T47D (cell line): ENCODE results near the gene C16orf86.
"Not testable (repeated sequence)": the region's sequence is repeated elsewhere in the genome, so short reads cannot be mapped to it uniquely, and the experiment has no call there.

Experiments used
- DNase-seq, 2 experiments: peaks; one replicate each; pipeline versions ENCODE4 v3.0.0 to v3.0.0-alpha.2; 2011 to 2012; ENCODE audit warnings: low read depth in 1 of 2, low spot score in 1 of 2
- JUND ChIP-seq: IDR thresholded peaks from 2 replicates; pipeline ENCODE4 v1.6.1; 2012; ENCODE audit warnings: low read depth
- in situ Hi-C: cut with HindIII; loops from 2 replicates; pipeline ENCODE4 v1.10.0; 2016; ENCODE audit warnings: low sequenced_read_pairs, low pct_unique_long_range_greater_than_20kb

Gene C16orf86

DNA sequence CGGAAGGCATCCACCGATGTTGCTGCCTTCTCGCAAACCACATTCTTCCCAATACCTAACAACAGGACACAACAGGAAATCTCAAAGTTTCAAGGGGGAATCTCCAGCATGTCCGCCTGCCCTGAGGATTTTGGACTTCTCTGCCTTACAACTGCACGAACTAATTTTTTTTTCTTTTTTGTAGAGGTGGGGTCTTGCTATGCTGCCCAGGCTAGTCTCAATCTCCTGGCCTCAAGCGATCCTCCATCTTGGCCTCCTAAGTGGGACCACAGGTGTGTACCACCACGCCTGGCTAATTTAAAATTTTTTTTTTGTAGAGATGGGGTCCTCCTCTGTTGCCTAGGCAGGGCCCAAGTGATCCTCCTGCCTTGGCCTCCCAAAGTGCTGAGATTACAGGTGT is 9.4 kb downstream of the C16orf86 start:
- DNase-seq: no peak
- in situ Hi-C loops: no loop called here
- TF ChIP-seq JUND: no peak

DNA sequence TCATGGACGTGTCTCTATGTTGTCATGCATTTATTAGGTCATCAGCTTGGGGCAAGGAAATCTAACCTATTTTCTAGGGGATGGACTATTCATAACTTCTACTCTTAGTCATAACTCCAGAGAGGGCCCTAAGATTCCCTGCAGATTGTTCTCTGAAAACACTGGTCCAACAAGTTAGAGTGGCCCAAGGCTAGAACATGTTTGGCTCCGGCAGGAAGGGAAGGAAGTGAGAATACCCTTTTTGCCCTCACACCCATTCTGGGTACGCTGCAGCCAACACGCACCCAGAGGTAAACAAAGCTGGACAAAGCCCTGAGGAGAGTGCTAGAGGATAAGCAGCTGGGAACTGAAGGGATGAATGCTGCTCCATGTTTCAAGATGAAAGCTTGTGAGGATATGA is 9.9 kb downstream of the C16orf86 start:
- peak; percentile 70 to 91 for DNase-seq
- no peak; the same call in 1 of the 2 replicates for TF ChIP-seq JUND
- in situ Hi-C loops: no loop called here

DNA sequence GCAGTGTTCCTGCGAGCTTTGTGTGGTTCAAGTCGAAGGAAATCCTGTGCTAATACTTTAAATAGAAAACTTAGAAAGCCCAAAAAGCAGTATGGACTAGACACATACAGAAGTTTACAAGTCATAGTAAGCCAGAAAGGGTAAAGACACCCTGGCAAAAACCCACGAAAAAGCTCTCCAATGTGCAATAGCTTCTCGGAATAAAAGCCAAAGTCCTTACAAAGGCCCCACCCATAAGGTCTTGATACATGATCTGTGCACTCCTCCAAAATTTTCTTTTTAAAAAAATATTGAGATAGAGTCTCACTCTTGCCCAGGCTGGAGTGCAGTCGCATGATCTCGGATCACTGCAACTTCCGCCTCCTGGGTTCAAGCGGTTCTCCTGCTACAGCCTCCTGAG is 10.3 kb downstream of the C16orf86 start:
- no peak for TF ChIP-seq JUND
- no peak for DNase-seq
- in situ Hi-C loops: no loop called here

DNA sequence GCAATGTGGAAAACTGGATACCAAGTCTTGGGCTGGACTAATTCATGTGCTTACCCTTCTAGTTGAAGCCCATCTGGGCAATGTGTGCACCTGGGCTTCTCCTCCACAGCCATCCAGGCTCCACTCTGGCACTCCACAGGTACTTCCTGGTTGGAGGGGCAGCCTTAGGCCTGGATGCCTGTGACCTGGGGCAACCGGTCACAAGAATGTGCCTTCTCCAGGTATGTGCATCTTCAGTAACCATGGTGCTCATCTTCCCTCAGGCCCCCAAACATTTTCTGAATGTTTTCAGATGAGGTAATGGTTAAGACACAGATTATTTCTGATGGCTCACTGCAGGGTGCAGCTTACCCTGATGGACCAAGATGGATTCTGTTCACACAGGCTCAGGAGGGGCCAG is 11.1 kb downstream of the C16orf86 start:
- DNase-seq: peak in 1 of 2 experiments; percentile 81
- in situ Hi-C loops: no loop called here
- no peak for TF ChIP-seq JUND

DNA sequence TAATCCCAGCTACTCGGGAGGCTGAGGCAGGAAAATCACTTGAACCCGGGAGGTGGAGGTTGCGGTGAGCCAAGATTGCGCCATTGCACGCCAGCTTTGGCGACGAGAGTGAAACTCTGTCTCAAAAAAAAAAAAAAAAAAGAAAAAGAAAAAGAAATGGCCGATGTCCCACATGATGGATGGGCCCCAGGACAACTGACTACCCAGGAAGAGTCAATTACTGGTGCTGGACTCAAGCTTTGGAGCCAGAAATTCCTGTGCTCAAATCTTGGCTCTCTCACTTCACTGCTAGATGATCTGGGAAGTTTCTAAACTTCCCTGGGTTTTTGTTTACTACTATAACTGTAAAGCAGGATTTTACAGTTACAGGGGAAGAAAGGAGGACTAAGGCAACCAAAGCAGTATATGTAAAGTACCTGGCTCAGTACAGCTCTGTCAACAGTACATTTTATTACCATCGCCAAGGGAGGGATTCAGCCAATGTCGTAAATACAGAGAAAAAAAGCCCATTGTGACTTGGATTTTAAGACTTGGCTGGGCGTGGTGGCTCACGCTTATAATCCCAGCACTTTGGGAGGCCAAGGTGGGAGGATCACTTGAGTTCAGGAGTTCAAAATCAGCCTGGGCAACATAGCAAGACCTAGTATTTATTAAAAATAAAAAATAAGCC is 11.9 kb downstream of the C16orf86 start:
- no peak for DNase-seq
- in situ Hi-C loops: no loop called here
- no peak for TF ChIP-seq JUND

DNA sequence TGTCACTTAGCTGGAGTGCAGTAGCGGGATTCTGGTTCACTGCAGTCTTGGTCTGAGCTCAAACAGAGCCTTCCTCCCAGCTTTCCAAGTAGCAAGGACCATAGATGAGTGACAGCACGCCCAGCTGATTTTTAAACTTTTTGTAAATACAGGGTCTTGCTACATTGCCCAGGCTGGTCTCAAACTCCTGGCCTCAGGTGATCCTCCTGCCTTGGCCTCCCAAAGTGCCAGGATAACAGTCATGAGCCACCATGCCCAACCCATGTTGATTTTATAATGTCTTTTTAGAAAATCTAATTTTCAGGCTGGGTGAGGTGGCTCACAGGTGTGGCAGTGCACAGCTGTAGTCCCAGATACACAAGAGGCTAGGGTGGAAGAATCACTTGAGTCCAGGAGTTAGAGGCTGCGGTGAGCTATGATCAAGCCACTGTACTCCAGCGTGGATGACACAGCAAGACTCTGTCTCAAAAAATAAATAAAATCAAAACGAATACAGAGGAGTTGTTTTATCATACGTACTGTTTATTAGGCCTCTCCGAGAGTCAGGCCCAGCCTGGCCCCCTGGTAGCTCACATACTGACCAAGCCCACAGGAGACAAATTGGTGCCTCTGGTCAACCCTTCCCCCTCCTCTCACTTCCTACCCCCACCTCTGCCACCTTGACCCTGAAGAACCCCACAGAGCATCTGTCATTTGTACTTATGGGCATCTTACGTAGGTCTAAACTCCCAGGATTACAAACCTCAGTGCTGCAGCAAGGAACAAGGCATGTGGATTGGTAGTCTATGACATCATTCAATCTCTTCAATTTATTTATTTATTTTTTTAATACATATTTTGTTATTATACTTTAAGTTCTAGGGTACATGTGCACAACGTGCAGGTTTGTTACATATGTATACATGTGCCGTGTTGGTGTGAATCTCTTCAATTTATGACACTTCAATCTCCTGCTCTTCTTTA is 13.6 kb downstream of the C16orf86 start:
- no peak for TF ChIP-seq JUND
- DNase-seq: no peak
- in situ Hi-C loops: no loop called here

DNA sequence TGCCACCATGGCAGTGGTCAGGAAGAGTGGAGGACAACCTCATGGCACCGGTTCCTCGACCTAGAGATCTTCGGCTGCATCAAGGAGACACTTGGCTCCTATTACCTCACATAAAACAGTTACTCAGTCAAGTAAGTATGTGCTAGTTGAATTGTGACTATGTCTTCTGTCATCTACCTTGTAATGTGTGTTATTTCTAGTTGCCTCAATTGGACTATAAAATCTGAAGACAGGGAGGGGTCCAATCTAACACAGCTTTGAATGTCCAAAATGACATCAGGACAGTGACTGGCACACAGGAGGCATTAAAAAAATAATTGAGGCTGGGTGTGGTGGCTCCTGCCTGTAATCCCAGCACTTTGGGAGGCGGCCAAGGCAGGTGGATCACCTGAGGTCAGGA is 17.2 kb downstream of the C16orf86 start:
- in situ Hi-C loops: no loop called here
- no peak for DNase-seq
- TF ChIP-seq JUND: no peak

DNA sequence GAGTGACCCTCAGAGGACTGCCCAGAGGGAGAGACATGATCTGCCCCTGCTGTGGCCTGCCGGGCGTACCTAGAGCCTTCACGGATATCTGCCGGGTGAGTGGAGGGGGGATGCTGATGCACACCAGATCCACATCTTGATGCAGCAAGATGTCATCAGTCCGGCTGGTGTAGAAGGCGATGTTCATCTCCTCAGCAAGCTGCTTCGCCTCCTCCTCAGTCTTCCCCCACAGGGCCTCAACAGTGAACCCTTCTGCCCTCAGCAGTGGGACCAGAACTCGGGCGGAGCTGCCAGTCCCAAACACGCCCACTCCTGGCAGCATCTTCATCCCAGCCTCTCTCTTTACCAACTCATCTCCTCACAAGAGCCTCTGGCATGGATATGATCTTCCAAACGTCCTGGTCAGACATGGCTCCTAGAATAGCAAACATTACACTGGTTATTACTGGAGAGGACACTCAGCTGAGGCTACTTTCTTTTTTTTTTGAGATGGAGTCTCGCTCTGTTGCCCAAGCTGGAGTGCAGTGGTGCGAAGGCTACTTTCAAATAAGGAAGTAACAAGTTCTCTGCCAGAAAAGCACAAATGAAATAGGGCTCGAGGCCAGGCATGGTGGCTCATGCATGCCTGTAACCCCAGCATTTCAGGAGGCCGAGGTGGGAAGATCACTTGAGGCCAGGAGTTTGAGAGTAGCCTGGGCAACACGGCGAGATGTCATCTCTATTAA is 18.9 kb downstream of the C16orf86 start:
- no peak for TF ChIP-seq JUND
- in situ Hi-C loops: no loop called here
- no peak for DNase-seq

DNA sequence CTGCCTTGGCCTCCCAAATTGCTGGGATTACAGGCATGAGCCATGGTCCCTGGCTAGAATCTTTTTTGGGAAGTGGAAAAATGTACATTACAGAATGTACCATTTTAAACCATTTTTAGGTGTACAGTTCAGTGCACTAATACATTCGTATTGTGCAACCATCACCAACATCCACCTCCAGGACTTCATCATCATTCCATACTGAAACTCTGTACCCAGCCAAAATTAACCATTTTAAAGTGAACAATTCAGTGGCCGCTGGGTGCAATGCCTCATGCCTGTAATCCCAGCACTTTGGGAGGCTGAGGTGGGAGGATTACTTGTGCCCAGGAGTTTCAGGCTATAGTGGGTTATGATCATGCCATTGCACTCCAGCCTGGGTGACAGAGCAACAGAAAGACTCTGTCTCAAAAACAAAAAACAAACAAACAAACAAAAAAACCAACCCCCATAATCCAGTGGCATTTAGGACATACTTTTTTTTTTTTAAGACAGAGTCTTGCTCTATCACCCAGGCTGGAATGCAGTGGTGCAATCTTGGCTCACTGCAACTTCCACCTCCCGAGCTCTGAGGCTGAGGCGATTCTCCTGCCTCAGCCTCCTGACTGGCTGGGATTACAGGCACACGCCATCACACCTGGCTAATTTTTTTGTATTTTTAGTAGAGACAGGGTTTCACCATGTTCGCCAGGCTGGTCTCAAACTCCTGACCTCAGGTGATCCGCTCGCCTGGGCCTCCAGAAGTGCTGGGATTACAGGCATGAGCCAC is 27.1 kb downstream of the C16orf86 start:
- in situ Hi-C loops, DNase-seq: not testable (repeated sequence)

DNA sequence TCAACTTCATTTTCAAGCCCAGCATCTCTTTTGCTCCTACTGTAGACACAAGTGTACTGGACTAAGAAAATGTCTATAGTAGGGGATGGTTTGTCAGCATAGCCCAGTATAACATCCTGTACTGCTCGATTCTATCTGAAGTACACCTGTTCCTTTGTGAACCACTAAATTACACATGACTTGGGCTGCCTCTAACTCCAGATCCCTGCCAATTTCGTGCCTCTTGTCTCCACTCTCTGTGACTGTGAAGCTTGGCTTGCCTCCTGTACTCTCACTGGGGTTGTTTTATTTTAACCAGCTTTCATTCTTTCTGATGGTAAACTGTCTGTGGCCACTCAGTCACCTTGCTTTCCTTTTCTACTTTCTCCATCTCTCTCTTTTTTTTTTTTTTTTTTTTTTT is 28.0 kb downstream of the C16orf86 start:
- in situ Hi-C loops: no loop called here
- no peak for TF ChIP-seq JUND
- no peak for DNase-seq

DNA sequence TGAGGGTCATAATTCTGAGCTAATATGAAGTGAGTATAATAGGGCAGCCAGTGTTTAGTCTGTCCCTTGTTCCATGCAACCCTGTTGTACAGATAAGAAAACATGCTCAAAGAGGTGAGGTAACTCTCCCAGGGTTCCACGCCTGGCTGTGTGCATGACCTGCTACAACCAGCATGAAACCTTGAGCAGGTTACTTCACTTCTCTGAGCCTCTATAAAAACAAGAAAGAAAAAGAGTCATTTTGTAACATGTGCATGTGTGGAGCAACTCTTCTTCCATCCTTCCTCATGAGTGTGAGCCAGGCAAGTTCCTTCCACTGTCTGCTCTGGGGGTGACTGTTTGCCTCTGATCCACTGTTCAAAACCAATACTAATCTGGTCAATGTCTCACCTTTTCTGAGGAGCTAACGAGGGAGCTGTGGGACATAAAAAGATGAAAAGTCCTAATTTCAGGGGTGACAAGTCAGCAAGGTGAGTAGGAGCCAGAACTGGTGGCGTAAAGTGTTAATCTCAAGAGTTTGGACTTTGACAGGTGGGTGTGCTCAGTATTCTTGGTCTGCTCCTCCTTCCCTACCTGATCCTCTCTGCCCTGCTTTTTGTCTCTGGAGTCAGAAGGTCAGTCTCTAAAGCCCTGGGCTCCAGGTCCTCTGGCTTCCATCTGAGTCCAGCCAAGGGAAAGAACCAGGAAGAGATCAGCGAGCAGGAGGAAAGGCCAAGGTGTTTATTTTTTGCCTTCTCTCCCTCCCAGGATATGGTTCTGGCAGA is 31.0 kb downstream of the C16orf86 start:
- in situ Hi-C loops: no loop called here
- no peak for TF ChIP-seq JUND
- no peak for DNase-seq
